ENCODE measurements around the gene PDRG1.

DNA sequence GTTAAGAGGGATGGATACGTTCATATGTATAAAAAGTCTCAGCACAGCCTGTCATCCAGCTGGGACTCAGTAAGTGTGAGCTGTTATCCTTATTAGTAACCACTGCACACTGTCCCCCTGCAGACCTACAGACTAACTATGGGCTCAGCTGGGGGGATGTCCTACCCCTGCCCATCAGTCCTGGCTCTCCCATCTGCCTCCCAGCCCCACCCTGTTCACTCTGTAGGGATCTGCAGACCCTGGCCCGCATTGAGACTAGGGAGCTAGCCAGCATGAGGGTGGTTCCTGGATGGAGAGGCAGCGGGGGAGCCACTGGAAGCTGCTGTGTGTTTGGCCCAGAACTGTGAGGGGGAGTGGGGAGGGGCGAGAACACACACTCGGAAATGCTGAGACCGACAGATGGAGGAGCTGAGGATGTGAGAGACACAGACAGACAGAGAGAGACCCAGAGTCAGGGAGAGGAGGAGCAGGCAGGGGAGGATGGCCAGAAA, 33.2 kb upstream of the PDRG1 start:
- TF ChIP-seq SMC3 (IDR thresholded peaks at IDR 0.05): no peak
- TF ChIP-seq EP300 (IDR thresholded peaks at IDR 0.05): no peak
- TF ChIP-seq POLR2A (IDR thresholded peaks at IDR 0.05; ENCODE audit: low read length): no peak
- no peak for TF ChIP-seq RFX5 (IDR thresholded peaks at IDR 0.05)
- no peak for TF ChIP-seq JUN (IDR thresholded peaks at IDR 0.05)
